ENCODE data around the gene FMN2. TPM values are rescaled to one million over a fixed set of nuclear protein-coding genes. Genes with fewer than 3 reads are reported as not detected.
"Not testable (repeated sequence)": the region's sequence is repeated elsewhere in the genome, so short reads cannot be mapped to it uniquely, and the experiment has no call there.

The FMN2 gene
- total RNA-seq, 3 donors from 2014 or later, result 0.96 to 30.4 (median 3.5) TPM

GRCh38 chr1:240407407-240407806 lies 315.7 kb downstream of the FMN2 start:
- intact Hi-C loops (cut with DNase I, micrococcal nuclease), result no loop called here
- TF ChIP-seq, protein P1, sequence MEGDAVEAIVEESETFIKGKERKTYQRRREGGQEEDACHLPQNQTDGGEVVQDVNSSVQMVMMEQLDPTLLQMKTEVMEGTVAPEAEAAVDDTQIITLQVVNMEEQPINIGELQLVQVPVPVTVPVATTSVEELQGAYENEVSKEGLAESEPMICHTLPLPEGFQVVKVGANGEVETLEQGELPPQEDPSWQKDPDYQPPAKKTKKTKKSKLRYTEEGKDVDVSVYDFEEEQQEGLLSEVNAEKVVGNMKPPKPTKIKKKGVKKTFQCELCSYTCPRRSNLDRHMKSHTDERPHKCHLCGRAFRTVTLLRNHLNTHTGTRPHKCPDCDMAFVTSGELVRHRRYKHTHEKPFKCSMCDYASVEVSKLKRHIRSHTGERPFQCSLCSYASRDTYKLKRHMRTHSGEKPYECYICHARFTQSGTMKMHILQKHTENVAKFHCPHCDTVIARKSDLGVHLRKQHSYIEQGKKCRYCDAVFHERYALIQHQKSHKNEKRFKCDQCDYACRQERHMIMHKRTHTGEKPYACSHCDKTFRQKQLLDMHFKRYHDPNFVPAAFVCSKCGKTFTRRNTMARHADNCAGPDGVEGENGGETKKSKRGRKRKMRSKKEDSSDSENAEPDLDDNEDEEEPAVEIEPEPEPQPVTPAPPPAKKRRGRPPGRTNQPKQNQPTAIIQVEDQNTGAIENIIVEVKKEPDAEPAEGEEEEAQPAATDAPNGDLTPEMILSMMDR (IDR thresholded peaks at IDR 0.05), result no peak
- no peaks in the 10 kb centered on the region for H3K36me3 ChIP-seq (ENCODE audit: low read depth)
- no peak overlapping the region for H3K4me3 ChIP-seq
- no peaks in the 10 kb centered on the region for H3K4me1 ChIP-seq (ENCODE audit: low read depth)
- no peaks in the 10 kb centered on the region for H3K9me3 ChIP-seq
- ATAC-seq, result no peak
- no peak for DNase-seq

DNA sequence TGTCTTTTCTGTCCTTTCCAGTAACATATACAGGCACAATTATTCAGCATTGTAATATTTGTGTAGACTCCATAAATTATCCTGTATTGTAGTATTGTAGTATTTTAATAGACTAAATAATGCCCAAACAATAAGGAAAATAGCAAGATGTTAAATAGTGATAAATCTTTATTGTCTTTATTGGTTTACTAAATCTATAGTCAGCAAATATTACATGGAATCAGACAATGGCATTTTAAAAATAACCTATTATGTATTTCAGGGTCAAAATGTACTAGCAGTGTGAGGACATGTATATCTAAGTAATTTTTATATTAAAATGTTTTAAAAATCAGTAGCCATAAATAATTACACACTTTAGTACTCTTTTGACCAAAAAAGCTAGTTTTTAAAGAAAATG lies 317.9 kb downstream of the FMN2 start:
- TF ChIP-seq, protein P1 (IDR thresholded peaks at IDR 0.05), result no peak
- ATAC-seq (no peak), DNase-seq (no peak)
- intact Hi-C loops (cut with DNase I, micrococcal nuclease), result no loop called here
- no peaks in the 10 kb centered on the region for H3K4me1 ChIP-seq (ENCODE audit: low read depth)
- no peak overlapping the region for H3K4me3 ChIP-seq
- no peaks in the 10 kb centered on the region for H3K9me3 ChIP-seq
- no peaks in the 10 kb centered on the region for H3K36me3 ChIP-seq (ENCODE audit: low read depth)

GRCh38 chr1:240413732-240414131 lies 322.0 kb downstream of the FMN2 start:
- intact Hi-C loops (cut with DNase I, micrococcal nuclease), result no loop called here
- H3K9me3 ChIP-seq, result no peaks in the 10 kb centered on the region
- no peaks in the 10 kb centered on the region for H3K36me3 ChIP-seq (ENCODE audit: low read depth)
- H3K4me1 ChIP-seq (ENCODE audit: low read depth), result no peaks in the 10 kb centered on the region
- TF ChIP-seq, protein P1 (IDR thresholded peaks at IDR 0.05), result no peak
- DNase-seq (no peak), ATAC-seq (no peak)
- H3K4me3 ChIP-seq, result no peak overlapping the region

- Histone ChIP-seq H3K9me3 (no peaks in the 10 kb centered on the region), H3K4me3 (no peak overlapping the region), H3K4me1 (ENCODE audit: low read depth) (no peaks in the 10 kb centered on the region), H3K36me3 (ENCODE audit: low read depth) (no peaks in the 10 kb centered on the region)
- intact Hi-C loops (cut with DNase I, micrococcal nuclease), result no loop called here
- TF ChIP-seq, protein P1 (IDR thresholded peaks at IDR 0.05), result no peak
- no peak for DNase-seq
- no peak for ATAC-seq
Observed at GRCh38 chr1:240414237-240414636, 322.6 kb downstream of the FMN2 start.

GRCh38 chr1:240415011-240415410 lies 323.3 kb downstream of the FMN2 start:
- H3K36me3 ChIP-seq (ENCODE audit: low read depth); DNase-seq; H3K4me3 ChIP-seq; intact Hi-C loops (cut with DNase I, micrococcal nuclease); H3K4me1 ChIP-seq (ENCODE audit: low read depth); H3K9me3 ChIP-seq; ATAC-seq: not testable (repeated sequence)

- Histone ChIP-seq H3K4me1 (ENCODE audit: low read depth) (no peaks in the 10 kb centered on the region), H3K4me3 (no peak overlapping the region), H3K9me3 (no peaks in the 10 kb centered on the region), H3K36me3 (ENCODE audit: low read depth) (no peaks in the 10 kb centered on the region)
- intact Hi-C loops (cut with DNase I, micrococcal nuclease), result no loop called here
- DNase-seq (no peak), ATAC-seq (peak; percentile 21)
- TF ChIP-seq, protein P1 (IDR thresholded peaks at IDR 0.05), result no peak
Observed at GRCh38 chr1:240415532-240415931, 323.8 kb downstream of the FMN2 start.
